Fibroblast of lung (primary cell): ENCODE data around the gene FMN1. TPM values are rescaled to one million over a fixed set of nuclear protein-coding genes. Genes with fewer than 3 reads are reported as not detected.

Source experiments
- DNase-seq, 2 donors: peaks; one replicate each; pipeline versions ENCODE4 v3.0.0 to v3.0.0-alpha.2; 2010; ENCODE audit warnings: low read depth in 2 of 2
- H2AFZ ChIP-seq: 2 replicates; pipeline ENCODE4 v1.5.1; 2012; ENCODE audit warnings: low read length, control low read depth, inconsistent platforms
- H3K27ac ChIP-seq: 2 replicates; pipeline ENCODE4 v1.5.1; 2011; ENCODE audit warnings: low read length, control low read depth; ENCODE audit not compliant: insufficient read depth
- H3K27me3 ChIP-seq: 2 replicates; pipeline ENCODE4 v1.5.1; 2011; ENCODE audit warnings: mild to moderate bottlenecking, low read length; ENCODE audit not compliant: control insufficient read depth, insufficient read depth
- H3K36me3 ChIP-seq: 2 replicates; pipeline ENCODE4 v1.5.1; 2011; ENCODE audit warnings: low read length; ENCODE audit not compliant: control insufficient read depth, insufficient read depth
- H3K4me1 ChIP-seq: 2 replicates; pipeline ENCODE4 v1.5.1; 2011; ENCODE audit warnings: low read length; ENCODE audit not compliant: control insufficient read depth, insufficient read depth; ENCODE audit errors: extremely low read depth
- H3K4me2 ChIP-seq: 2 replicates; pipeline ENCODE4 v1.5.1; 2011; ENCODE audit warnings: low read length, control low read depth; ENCODE audit not compliant: insufficient read depth; ENCODE audit errors: extremely low read depth
- H3K4me3 ChIP-seq, 4 experiments: fragments of 200-600 bp in 1 of 4; sonication (generic) in 1 of 4; replicated peaks in 1 of 4; 2 replicates each; pipeline ENCODE4 v1.5.1; 2011 to 2016; ENCODE audit warnings: low read length in 4 of 4, low read depth in 3 of 4, mild to moderate bottlenecking in 3 of 4, control low read depth in 2 of 4, inconsistent platforms in 1 of 4, mixed read lengths in 1 of 4; ENCODE audit not compliant: insufficient read depth in 1 of 4; ENCODE audit errors: control extremely low read depth in 1 of 4
- H3K79me2 ChIP-seq: 2 replicates; pipeline ENCODE4 v1.5.1; 2012; ENCODE audit warnings: mild to moderate bottlenecking, low read length, inconsistent platforms; ENCODE audit not compliant: control insufficient read depth, insufficient read depth
- H3K9ac ChIP-seq: 2 replicates; pipeline ENCODE4 v1.5.1; 2011; ENCODE audit warnings: mild to moderate bottlenecking, low read length, control low read depth; ENCODE audit not compliant: insufficient read depth
- H3K9me3 ChIP-seq: 2 replicates; pipeline ENCODE4 v1.5.1; 2012; ENCODE audit warnings: low read depth, low read length; ENCODE audit not compliant: control insufficient read depth, insufficient read depth
- H4K20me1 ChIP-seq: 2 replicates; pipeline ENCODE4 v1.5.1; 2011; ENCODE audit warnings: low read length; ENCODE audit not compliant: control insufficient read depth, insufficient read depth; ENCODE audit errors: extremely low read depth
- CTCF ChIP-seq, 2 donors: IDR thresholded peaks in 1 of 2; conservative IDR thresholded peaks in 1 of 2; 1 replicate in 1 of 2; 2 replicates in 1 of 2; pipeline ENCODE4 v1.5.1; 2011 to 2012; ENCODE audit warnings: low read length in 2 of 2, control low read depth in 1 of 2, inconsistent platforms in 1 of 2, low read depth in 1 of 2, mild to moderate bottlenecking in 1 of 2
- EZH2 ChIP-seq: IDR thresholded peaks from 2 replicates; pipeline ENCODE4 v1.5.1; 2012; ENCODE audit warnings: low read length, control low read depth, mild to moderate bottlenecking; ENCODE audit errors: missing control alignments
- polyA plus RNA-seq, 2 donors: library from polyadenylated mRNA; depleted of rRNA in 1 of 2; stranded (reverse) in 1 of 2; unstranded in 1 of 2; fragments of >200 nt; gene quantifications; 2 replicates each; pipeline ENCODE4 v1.2.1, GENCODE V29; 2011 to 2012; ENCODE audit warnings: missing spikeins in 1 of 2
- total RNA-seq: library from RNA; depleted of rRNA; stranded (reverse); fragments of >200 nt; gene quantifications from 2 replicates; pipeline ENCODE4 v1.2.1, GENCODE V29; 2014

FMN1 gene
- total and polyA plus RNA-seq, 2 donors (not counting 1 experiment from before 2014, with no cell fraction given), result 7.5 to 43.8 TPM

- H3K27me3 ChIP-seq, result no peaks in the 10 kb centered on the region
- H3K4me2 ChIP-seq, result no peak overlapping the region
- no peaks in the 10 kb centered on the region for H3K9me3 ChIP-seq
- H3K4me3 ChIP-seq, result no peak overlapping the region
- H3K79me2 ChIP-seq, result peaks cover 8% of the 10 kb centered on the region
- no peak for DNase-seq
- TF ChIP-seq EZH2 (no peak), CTCF (conservative IDR thresholded peaks at IDR 0.05 in 1 of 2, IDR thresholded peaks at IDR 0.05 in 1 of 2; ENCODE audit: low read depth in 1 of 2, low read length in 2 of 2) (no peak)
- H3K9ac ChIP-seq, result no peak overlapping the region
- H3K36me3 ChIP-seq, result no peaks in the 10 kb centered on the region
- peaks cover 2% of the 10 kb centered on the region for H4K20me1 ChIP-seq
- no peak overlapping the region for H2AFZ ChIP-seq
- H3K4me1 ChIP-seq, result peaks cover 2% of the 10 kb centered on the region
- no peak overlapping the region for H3K27ac ChIP-seq
Observed at GRCh38 chr15:32998182-32998581, 196.3 kb downstream of the FMN1 start.

GRCh38 chr15:32994810-32995424 lies 199.6 kb downstream of the FMN1 start:
- Histone ChIP-seq H4K20me1 (no peaks in the 10 kb centered on the region), H3K4me1 (peaks cover 2% of the 10 kb centered on the region), H3K27me3 (no peaks in the 10 kb centered on the region), H3K36me3 (no peaks in the 10 kb centered on the region), H3K4me2 (no peak overlapping the region), H3K9me3 (no peaks in the 10 kb centered on the region), H3K27ac (no peak overlapping the region), H2AFZ (no peak overlapping the region), H3K9ac (no peak overlapping the region), H3K4me3 (no peak overlapping the region), H3K79me2 (peaks cover 6% of the 10 kb centered on the region)
- peak; percentile 42 to 60 for TF ChIP-seq CTCF (conservative IDR thresholded peaks at IDR 0.05 in 1 of 2, IDR thresholded peaks at IDR 0.05 in 1 of 2; ENCODE audit: low read depth in 1 of 2, low read length in 2 of 2)
- TF ChIP-seq EZH2, result no peak
- DNase-seq, result peak; percentile 43 to 82

- peaks cover 2% of the 10 kb centered on the region for H3K4me1 ChIP-seq
- no peak overlapping the region for H3K27ac ChIP-seq
- H3K79me2 ChIP-seq, result peaks cover 8% of the 10 kb centered on the region
- no peaks in the 10 kb centered on the region for H3K36me3 ChIP-seq
- H3K4me3 ChIP-seq, result no peak overlapping the region
- peak in 1 of 2 donors; percentile 50 for DNase-seq
- no peak overlapping the region for H3K9ac ChIP-seq
- no peak overlapping the region for H2AFZ ChIP-seq
- TF ChIP-seq CTCF (conservative IDR thresholded peaks at IDR 0.05 in 1 of 2, IDR thresholded peaks at IDR 0.05 in 1 of 2; ENCODE audit: low read depth in 1 of 2, low read length in 2 of 2), result peak; percentile 18 to 45
- TF ChIP-seq EZH2, result no peak
- H3K27me3 ChIP-seq, result no peaks in the 10 kb centered on the region
- no peak overlapping the region for H3K4me2 ChIP-seq
- H3K9me3 ChIP-seq, result no peaks in the 10 kb centered on the region
- no peaks in the 10 kb centered on the region for H4K20me1 ChIP-seq
Observed at GRCh38 chr15:32993285-32993684, 201.2 kb downstream of the FMN1 start.
